Measurements from ENCODE around the gene ZBTB44.

The ZBTB44 gene

GRCh38 chr11:130278745-130279144 is 36.0 kb downstream of the ZBTB44 start:
- no peak for DNase-seq (ENCODE audit: low read depth)
- TF ChIP-seq, protein P1, sequence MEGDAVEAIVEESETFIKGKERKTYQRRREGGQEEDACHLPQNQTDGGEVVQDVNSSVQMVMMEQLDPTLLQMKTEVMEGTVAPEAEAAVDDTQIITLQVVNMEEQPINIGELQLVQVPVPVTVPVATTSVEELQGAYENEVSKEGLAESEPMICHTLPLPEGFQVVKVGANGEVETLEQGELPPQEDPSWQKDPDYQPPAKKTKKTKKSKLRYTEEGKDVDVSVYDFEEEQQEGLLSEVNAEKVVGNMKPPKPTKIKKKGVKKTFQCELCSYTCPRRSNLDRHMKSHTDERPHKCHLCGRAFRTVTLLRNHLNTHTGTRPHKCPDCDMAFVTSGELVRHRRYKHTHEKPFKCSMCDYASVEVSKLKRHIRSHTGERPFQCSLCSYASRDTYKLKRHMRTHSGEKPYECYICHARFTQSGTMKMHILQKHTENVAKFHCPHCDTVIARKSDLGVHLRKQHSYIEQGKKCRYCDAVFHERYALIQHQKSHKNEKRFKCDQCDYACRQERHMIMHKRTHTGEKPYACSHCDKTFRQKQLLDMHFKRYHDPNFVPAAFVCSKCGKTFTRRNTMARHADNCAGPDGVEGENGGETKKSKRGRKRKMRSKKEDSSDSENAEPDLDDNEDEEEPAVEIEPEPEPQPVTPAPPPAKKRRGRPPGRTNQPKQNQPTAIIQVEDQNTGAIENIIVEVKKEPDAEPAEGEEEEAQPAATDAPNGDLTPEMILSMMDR (IDR thresholded peaks at IDR 0.05; ENCODE audit: control insufficient read depth, insufficient read depth, low read depth, low read length, missing control alignments): no peak
- no peak overlapping the region for H3K4me3 ChIP-seq (ENCODE audit: control insufficient read depth, low read depth, low read length)

GRCh38 chr11:130278151-130278550 is 36.6 kb downstream of the ZBTB44 start:
- no peak overlapping the region for H3K4me3 ChIP-seq (ENCODE audit: control insufficient read depth, low read depth, low read length)
- TF ChIP-seq, protein P1 (IDR thresholded peaks at IDR 0.05; ENCODE audit: control insufficient read depth, insufficient read depth, low read depth, low read length, missing control alignments): no peak
- no peak for DNase-seq (ENCODE audit: low read depth)

GRCh38 chr11:130272336-130272735 is 42.4 kb downstream of the ZBTB44 start:
- H3K4me3 ChIP-seq (ENCODE audit: control insufficient read depth, low read depth, low read length): no peak overlapping the region
- TF ChIP-seq, protein P1 (IDR thresholded peaks at IDR 0.05; ENCODE audit: control insufficient read depth, insufficient read depth, low read depth, low read length, missing control alignments): no peak
- no peak for DNase-seq (ENCODE audit: low read depth)

DNA sequence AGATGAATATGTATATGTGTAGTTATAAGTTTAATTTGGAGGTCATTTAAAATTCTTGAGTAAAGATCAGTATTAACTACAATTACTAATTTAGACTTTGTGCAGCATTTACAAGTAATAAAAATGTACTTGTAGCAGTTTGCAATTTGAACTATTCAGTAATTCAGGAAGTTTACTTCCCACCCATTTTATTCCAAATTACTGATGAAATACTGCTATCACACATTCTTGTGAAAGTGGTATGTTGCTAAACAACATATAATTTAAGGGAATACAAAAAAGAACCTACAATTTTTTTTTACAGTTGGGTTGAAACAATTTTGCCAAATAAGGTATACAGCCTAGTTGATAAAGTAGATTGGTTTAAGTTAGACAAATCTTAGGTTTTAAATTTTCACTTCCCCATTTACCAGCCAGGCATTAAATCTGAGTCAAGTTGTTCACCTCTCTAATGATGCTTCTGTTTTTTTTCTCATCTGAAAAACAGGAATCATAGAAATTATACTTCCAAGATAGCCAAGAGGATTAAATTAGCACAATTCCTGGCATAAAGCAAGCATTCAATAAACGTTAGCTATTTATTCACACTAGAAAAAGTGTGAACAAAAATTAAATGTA is 45.3 kb downstream of the ZBTB44 start:
- H3K4me3 ChIP-seq (ENCODE audit: control insufficient read depth, low read depth, low read length): no peak overlapping the region
- DNase-seq (ENCODE audit: low read depth): no peak
- TF ChIP-seq, protein P1 (IDR thresholded peaks at IDR 0.05; ENCODE audit: control insufficient read depth, insufficient read depth, low read depth, low read length, missing control alignments): no peak

DNA sequence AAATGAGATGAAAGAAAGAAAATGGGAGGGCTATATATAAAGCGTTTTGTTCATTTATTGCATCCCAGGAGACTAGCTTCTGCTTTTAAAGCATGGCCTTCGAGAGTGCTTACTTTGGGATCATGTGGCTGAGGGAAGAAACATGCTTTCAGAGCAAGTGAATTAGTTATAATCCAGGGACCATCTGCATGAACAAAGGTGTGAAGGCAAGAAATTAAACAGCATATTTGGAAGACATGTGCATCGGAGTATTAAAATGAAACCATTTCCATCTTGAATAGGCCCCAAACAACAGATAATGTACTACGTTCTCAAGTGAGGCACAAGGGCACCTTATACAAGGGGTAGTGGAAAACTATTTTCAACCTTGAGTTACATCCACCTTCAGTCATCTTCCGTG is 51.4 kb downstream of the ZBTB44 start:
- TF ChIP-seq, protein P1 (IDR thresholded peaks at IDR 0.05; ENCODE audit: control insufficient read depth, insufficient read depth, low read depth, low read length, missing control alignments): no peak

GRCh38 chr11:130262424-130262823 is 52.3 kb downstream of the ZBTB44 start:
- DNase-seq (ENCODE audit: low read depth): no peak
- H3K4me3 ChIP-seq (ENCODE audit: control insufficient read depth, low read depth, low read length): no peak overlapping the region
- TF ChIP-seq, protein P1 (IDR thresholded peaks at IDR 0.05; ENCODE audit: control insufficient read depth, insufficient read depth, low read depth, low read length, missing control alignments): no peak

More for the DNA sequence above, 51.4 kb downstream of the ZBTB44 start:
- no peak overlapping the region for H3K4me3 ChIP-seq (ENCODE audit: control insufficient read depth, low read depth, low read length)
- DNase-seq (ENCODE audit: low read depth): no peak

Measured in AG09309 (cell line).